Bronchial epithelial cell (primary cell): Measurements from ENCODE around the gene NMNAT2. TPM values are rescaled to one million over a fixed set of nuclear protein-coding genes. Genes with fewer than 3 reads are reported as not detected.
"Not testable (repeated sequence)": the region's sequence is repeated elsewhere in the genome, so short reads cannot be mapped to it uniquely, and the experiment has no call there.

Experiments used
- DNase-seq: peaks from one replicate; pipeline ENCODE4 v3.0.0-alpha.2; 2010; ENCODE audit warnings: low read depth
- FAIRE-seq: peaks from 2 replicates; lab custom pipeline; 2011; peaks lifted over from hg19 to GRCh38; lab: Jason Lieb, UNC
- H3K27me3 ChIP-seq: 2 replicates; pipeline ENCODE4 v1.5.1; 2011; ENCODE audit warnings: low read length; ENCODE audit not compliant: control insufficient read depth, insufficient read depth
- H3K36me3 ChIP-seq: 2 replicates; pipeline ENCODE4 v1.5.1; 2011; ENCODE audit warnings: low read length; ENCODE audit not compliant: control insufficient read depth, insufficient read depth
- H3K4me3 ChIP-seq: 2 replicates; pipeline ENCODE4 v1.5.1; 2011; ENCODE audit warnings: mild to moderate bottlenecking, low read depth, low read length, control low read depth
- total RNA-seq: library from RNA; depleted of rRNA; stranded (reverse); fragments of >200 nt; gene quantifications from 2 replicates; pipeline ENCODE4 v1.2.1, GENCODE V29; 2014
- TF ChIP-seq, protein P1 (sequence below): IDR thresholded peaks from 2 replicates; pipeline ENCODE4 v1.5.1; 2011; ENCODE audit warnings: mild to moderate bottlenecking, moderate library complexity, low read length, control low read depth, inconsistent platforms; ENCODE audit not compliant: insufficient read depth, severe bottlenecking

Gene NMNAT2
- total RNA-seq, 1 donor from 2014 or later, result 0.26 TPM

- Histone ChIP-seq H3K27me3 (no peaks in the 10 kb centered on the region), H3K36me3 (no peaks in the 10 kb centered on the region), H3K4me3 (no peak overlapping the region)
- TF ChIP-seq, protein P1, sequence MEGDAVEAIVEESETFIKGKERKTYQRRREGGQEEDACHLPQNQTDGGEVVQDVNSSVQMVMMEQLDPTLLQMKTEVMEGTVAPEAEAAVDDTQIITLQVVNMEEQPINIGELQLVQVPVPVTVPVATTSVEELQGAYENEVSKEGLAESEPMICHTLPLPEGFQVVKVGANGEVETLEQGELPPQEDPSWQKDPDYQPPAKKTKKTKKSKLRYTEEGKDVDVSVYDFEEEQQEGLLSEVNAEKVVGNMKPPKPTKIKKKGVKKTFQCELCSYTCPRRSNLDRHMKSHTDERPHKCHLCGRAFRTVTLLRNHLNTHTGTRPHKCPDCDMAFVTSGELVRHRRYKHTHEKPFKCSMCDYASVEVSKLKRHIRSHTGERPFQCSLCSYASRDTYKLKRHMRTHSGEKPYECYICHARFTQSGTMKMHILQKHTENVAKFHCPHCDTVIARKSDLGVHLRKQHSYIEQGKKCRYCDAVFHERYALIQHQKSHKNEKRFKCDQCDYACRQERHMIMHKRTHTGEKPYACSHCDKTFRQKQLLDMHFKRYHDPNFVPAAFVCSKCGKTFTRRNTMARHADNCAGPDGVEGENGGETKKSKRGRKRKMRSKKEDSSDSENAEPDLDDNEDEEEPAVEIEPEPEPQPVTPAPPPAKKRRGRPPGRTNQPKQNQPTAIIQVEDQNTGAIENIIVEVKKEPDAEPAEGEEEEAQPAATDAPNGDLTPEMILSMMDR, result no peak
- FAIRE-seq (no peak), DNase-seq (no peak)
Measured at GRCh38 chr1:183431840-183432547, 13.8 kb upstream of the NMNAT2 start.

DNA sequence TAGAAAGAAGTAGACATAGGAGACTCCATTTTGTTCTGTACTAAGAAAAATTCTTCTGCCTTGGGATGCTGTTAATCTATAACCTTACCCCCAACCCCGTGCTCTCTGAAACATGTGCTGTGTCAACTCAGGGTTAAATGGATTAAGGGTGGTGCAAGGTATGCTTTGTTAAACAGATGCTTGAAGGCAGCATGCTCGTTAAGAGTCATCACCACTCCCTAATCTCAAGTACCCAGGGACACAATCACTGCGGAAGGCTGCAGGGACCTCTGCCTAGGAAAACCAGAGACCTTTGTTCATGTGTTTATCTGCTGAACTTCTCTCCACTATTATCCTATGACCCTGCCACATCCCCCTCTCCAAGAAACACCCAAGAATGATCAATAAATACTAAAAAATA is 9.4 kb upstream of the NMNAT2 start:
- H3K36me3 ChIP-seq, DNase-seq, H3K27me3 ChIP-seq, H3K4me3 ChIP-seq, FAIRE-seq: not testable (repeated sequence)

DNA sequence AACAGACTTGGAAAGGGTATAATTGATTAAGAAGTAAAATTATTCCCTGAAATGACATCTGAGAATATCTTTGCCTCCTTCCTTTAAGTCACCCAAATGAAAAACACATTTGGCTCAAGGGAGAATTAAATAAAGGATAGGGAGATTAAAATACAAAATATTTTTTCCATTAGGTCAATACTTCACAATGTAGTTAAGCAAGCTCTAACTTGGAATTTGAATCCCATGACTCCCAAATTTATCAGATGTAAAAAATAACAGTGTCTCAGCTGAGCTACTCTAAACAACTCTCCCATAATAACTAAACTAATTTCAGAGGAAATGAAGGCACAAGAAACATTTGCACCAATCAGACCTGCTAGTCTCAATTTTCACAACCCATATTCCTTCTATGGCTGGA is 6.5 kb upstream of the NMNAT2 start:
- TF ChIP-seq, protein P1, result no peak
- DNase-seq (no peak), FAIRE-seq (no peak)
- H3K27me3 ChIP-seq, result no peaks in the 10 kb centered on the region
- H3K36me3 ChIP-seq, result no peaks in the 10 kb centered on the region
- no peak overlapping the region for H3K4me3 ChIP-seq

- no peak for DNase-seq
- no peaks in the 10 kb centered on the region for H3K36me3 ChIP-seq
- no peak overlapping the region for H3K4me3 ChIP-seq
- TF ChIP-seq, protein P1, result no peak
- FAIRE-seq, result no peak
- H3K27me3 ChIP-seq, result peaks cover under 1% of the 10 kb centered on the region
Measured at GRCh38 chr1:183423541-183423940, 5.4 kb upstream of the NMNAT2 start.

DNA sequence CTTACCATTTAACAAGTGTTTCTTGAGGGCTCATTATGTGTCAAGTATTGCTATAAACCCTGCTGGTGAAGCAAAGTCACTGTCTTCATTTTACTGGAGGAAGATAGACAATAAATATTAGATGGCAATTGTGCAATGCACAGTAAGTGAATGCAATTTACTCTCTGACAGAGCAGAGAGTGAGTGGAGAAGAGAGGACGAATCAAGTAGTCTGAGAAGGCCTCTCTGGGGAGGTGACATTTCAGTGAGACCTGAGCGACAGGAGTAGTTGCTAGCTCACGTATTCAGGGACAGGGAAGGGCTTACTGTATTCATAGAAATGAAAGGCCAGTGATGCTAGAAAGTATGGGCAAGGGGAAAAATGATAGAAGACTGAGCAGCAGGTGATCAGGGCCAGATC is 1.2 kb upstream of the NMNAT2 start:
- FAIRE-seq (no peak), DNase-seq (no peak)
- H3K36me3 ChIP-seq, result no peaks in the 10 kb centered on the region
- no peak overlapping the region for H3K4me3 ChIP-seq
- TF ChIP-seq, protein P1, result no peak
- H3K27me3 ChIP-seq, result peaks cover 17% of the 10 kb centered on the region

DNA sequence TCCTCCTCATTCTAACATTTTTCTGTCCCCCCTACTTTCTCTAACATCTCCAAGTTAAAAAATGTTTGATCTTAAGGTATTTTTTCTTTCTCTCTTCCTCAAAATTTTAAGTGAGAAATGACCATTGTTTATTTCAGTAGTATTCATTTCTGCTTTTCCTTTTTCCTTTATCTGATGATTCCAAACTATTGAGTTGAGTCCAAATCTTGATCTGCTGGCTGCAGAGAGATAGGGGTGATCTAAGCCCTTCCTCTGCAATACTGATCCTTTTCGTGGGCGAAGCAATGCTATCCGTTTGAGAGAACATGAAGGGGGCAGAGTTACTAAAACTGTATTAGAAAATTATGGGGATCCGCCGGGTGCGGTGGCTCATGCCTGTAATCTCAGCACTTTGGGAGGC is 516 bp upstream of the NMNAT2 start:
- no peak for FAIRE-seq

More for the DNA sequence above, 516 bp upstream of the NMNAT2 start:
- no peak overlapping the region for H3K4me3 ChIP-seq
- no peak for DNase-seq
- TF ChIP-seq, protein P1, result no peak
- no peaks in the 10 kb centered on the region for H3K36me3 ChIP-seq
- peaks cover 17% of the 10 kb centered on the region for H3K27me3 ChIP-seq
